ENCODE data around the gene OPA1.

The OPA1 gene

GRCh38 chr3:193648542-193649076 lies 55.6 kb downstream of the OPA1 start:
- TF ChIP-seq ZNF274 (IDR thresholded peaks at IDR 0.05; ENCODE audit: low read depth, low read length): no peak
- no peak for TF ChIP-seq YY1 (IDR thresholded peaks at IDR 0.05; ENCODE audit: insufficient read depth, insufficient read length)
- no peak for TF ChIP-seq SUZ12 (IDR thresholded peaks at IDR 0.05; ENCODE audit: extremely low read depth, insufficient read depth, insufficient read length)
- H3K36me3 ChIP-seq (ENCODE audit: insufficient read depth, insufficient read length, low read length): peaks cover 71% of the 10 kb centered on the region
- no peaks in the 10 kb centered on the region for H3K27me3 ChIP-seq (ENCODE audit: insufficient read depth, insufficient read length)
- no peaks in the 10 kb centered on the region for H3K9me3 ChIP-seq (ENCODE audit: insufficient read depth, low read length)
- no peak for DNase-seq (ENCODE audit: low read depth, low spot score)
- no peaks in the 10 kb centered on the region for H3K4me1 ChIP-seq (ENCODE audit: insufficient read depth, insufficient read length)
- H3K9ac ChIP-seq (ENCODE audit: insufficient read length, low read depth): no peak overlapping the region
- H3K4me3 ChIP-seq (ENCODE audit: insufficient read length, low read depth): no peak overlapping the region

GRCh38 chr3:193650585-193650984 lies 57.6 kb downstream of the OPA1 start:
- no peak overlapping the region for H3K9ac ChIP-seq (ENCODE audit: insufficient read length, low read depth)
- TF ChIP-seq YY1 (IDR thresholded peaks at IDR 0.05; ENCODE audit: insufficient read depth, insufficient read length): no peak
- TF ChIP-seq ZNF274 (IDR thresholded peaks at IDR 0.05; ENCODE audit: low read depth, low read length): no peak
- TF ChIP-seq SUZ12 (IDR thresholded peaks at IDR 0.05; ENCODE audit: extremely low read depth, insufficient read depth, insufficient read length): no peak
- DNase-seq (ENCODE audit: low read depth, low spot score): no peak
- H3K27me3 ChIP-seq (ENCODE audit: insufficient read depth, insufficient read length): no peaks in the 10 kb centered on the region
- H3K4me1 ChIP-seq (ENCODE audit: insufficient read depth, insufficient read length): no peaks in the 10 kb centered on the region
- peaks cover 61% of the 10 kb centered on the region for H3K36me3 ChIP-seq (ENCODE audit: insufficient read depth, insufficient read length, low read length)
- no peak overlapping the region for H3K4me3 ChIP-seq (ENCODE audit: insufficient read length, low read depth)
- no peaks in the 10 kb centered on the region for H3K9me3 ChIP-seq (ENCODE audit: insufficient read depth, low read length)

GRCh38 chr3:193655831-193656433 lies 62.9 kb downstream of the OPA1 start:
- Histone ChIP-seq H3K36me3 (ENCODE audit: insufficient read depth, insufficient read length, low read length) (peaks cover 65% of the 10 kb centered on the region), H3K27me3 (ENCODE audit: insufficient read depth, insufficient read length) (no peaks in the 10 kb centered on the region), H3K4me1 (ENCODE audit: insufficient read depth, insufficient read length) (no peaks in the 10 kb centered on the region), H3K4me3 (ENCODE audit: insufficient read length, low read depth) (no peak overlapping the region), H3K9ac (ENCODE audit: insufficient read length, low read depth) (no peak overlapping the region), H3K9me3 (ENCODE audit: insufficient read depth, low read length) (no peaks in the 10 kb centered on the region)
- TF ChIP-seq SUZ12 (IDR thresholded peaks at IDR 0.05; ENCODE audit: extremely low read depth, insufficient read depth, insufficient read length): no peak
- TF ChIP-seq YY1 (IDR thresholded peaks at IDR 0.05; ENCODE audit: insufficient read depth, insufficient read length): no peak
- no peak for TF ChIP-seq ZNF274 (IDR thresholded peaks at IDR 0.05; ENCODE audit: low read depth, low read length)
- DNase-seq (ENCODE audit: low read depth, low spot score): no peak

GRCh38 chr3:193656445-193656844 lies 63.4 kb downstream of the OPA1 start:
- Histone ChIP-seq H3K36me3 (ENCODE audit: insufficient read depth, insufficient read length, low read length) (peaks cover 67% of the 10 kb centered on the region), H3K9me3 (ENCODE audit: insufficient read depth, low read length) (no peaks in the 10 kb centered on the region), H3K27me3 (ENCODE audit: insufficient read depth, insufficient read length) (no peaks in the 10 kb centered on the region), H3K4me1 (ENCODE audit: insufficient read depth, insufficient read length) (no peaks in the 10 kb centered on the region), H3K9ac (ENCODE audit: insufficient read length, low read depth) (no peak overlapping the region), H3K4me3 (ENCODE audit: insufficient read length, low read depth) (no peak overlapping the region)
- no peak for TF ChIP-seq SUZ12 (IDR thresholded peaks at IDR 0.05; ENCODE audit: extremely low read depth, insufficient read depth, insufficient read length)
- TF ChIP-seq YY1 (IDR thresholded peaks at IDR 0.05; ENCODE audit: insufficient read depth, insufficient read length): no peak
- no peak for TF ChIP-seq ZNF274 (IDR thresholded peaks at IDR 0.05; ENCODE audit: low read depth, low read length)
- no peak for DNase-seq (ENCODE audit: low read depth, low spot score)

GRCh38 chr3:193656878-193657282 lies 63.9 kb downstream of the OPA1 start:
- no peak for DNase-seq (ENCODE audit: low read depth, low spot score)
- Histone ChIP-seq H3K9me3 (ENCODE audit: insufficient read depth, low read length) (no peaks in the 10 kb centered on the region), H3K27me3 (ENCODE audit: insufficient read depth, insufficient read length) (no peaks in the 10 kb centered on the region), H3K9ac (ENCODE audit: insufficient read length, low read depth) (no peak overlapping the region), H3K4me3 (ENCODE audit: insufficient read length, low read depth) (no peak overlapping the region), H3K36me3 (ENCODE audit: insufficient read depth, insufficient read length, low read length) (peaks cover 70% of the 10 kb centered on the region), H3K4me1 (ENCODE audit: insufficient read depth, insufficient read length) (no peaks in the 10 kb centered on the region)
- TF ChIP-seq ZNF274 (IDR thresholded peaks at IDR 0.05; ENCODE audit: low read depth, low read length): no peak
- no peak for TF ChIP-seq SUZ12 (IDR thresholded peaks at IDR 0.05; ENCODE audit: extremely low read depth, insufficient read depth, insufficient read length)
- TF ChIP-seq YY1 (IDR thresholded peaks at IDR 0.05; ENCODE audit: insufficient read depth, insufficient read length): no peak

GRCh38 chr3:193660171-193660570 lies 67.2 kb downstream of the OPA1 start:
- H3K9ac ChIP-seq (ENCODE audit: insufficient read length, low read depth): no peak overlapping the region
- no peak overlapping the region for H3K4me3 ChIP-seq (ENCODE audit: insufficient read length, low read depth)
- no peak for DNase-seq (ENCODE audit: low read depth, low spot score)
- no peaks in the 10 kb centered on the region for H3K4me1 ChIP-seq (ENCODE audit: insufficient read depth, insufficient read length)
- no peaks in the 10 kb centered on the region for H3K9me3 ChIP-seq (ENCODE audit: insufficient read depth, low read length)
- H3K27me3 ChIP-seq (ENCODE audit: insufficient read depth, insufficient read length): no peaks in the 10 kb centered on the region
- peaks cover 71% of the 10 kb centered on the region for H3K36me3 ChIP-seq (ENCODE audit: insufficient read depth, insufficient read length, low read length)
- TF ChIP-seq YY1 (IDR thresholded peaks at IDR 0.05; ENCODE audit: insufficient read depth, insufficient read length) (no peak), SUZ12 (IDR thresholded peaks at IDR 0.05; ENCODE audit: extremely low read depth, insufficient read depth, insufficient read length) (no peak), ZNF274 (IDR thresholded peaks at IDR 0.05; ENCODE audit: low read depth, low read length) (no peak)

- peaks cover 71% of the 10 kb centered on the region for H3K36me3 ChIP-seq (ENCODE audit: insufficient read depth, insufficient read length, low read length)
Observed at GRCh38 chr3:193660698-193661411, 67.8 kb downstream of the OPA1 start.

More at GRCh38 chr3:193660698-193661411, 67.8 kb downstream of the OPA1 start:
- no peak for DNase-seq (ENCODE audit: low read depth, low spot score)
- H3K9me3 ChIP-seq (ENCODE audit: insufficient read depth, low read length): no peaks in the 10 kb centered on the region
- TF ChIP-seq YY1 (IDR thresholded peaks at IDR 0.05; ENCODE audit: insufficient read depth, insufficient read length) (no peak), SUZ12 (IDR thresholded peaks at IDR 0.05; ENCODE audit: extremely low read depth, insufficient read depth, insufficient read length) (no peak), ZNF274 (IDR thresholded peaks at IDR 0.05; ENCODE audit: low read depth, low read length) (no peak)
- H3K9ac ChIP-seq (ENCODE audit: insufficient read length, low read depth): no peak overlapping the region
- no peak overlapping the region for H3K4me3 ChIP-seq (ENCODE audit: insufficient read length, low read depth)
- no peaks in the 10 kb centered on the region for H3K27me3 ChIP-seq (ENCODE audit: insufficient read depth, insufficient read length)
- no peaks in the 10 kb centered on the region for H3K4me1 ChIP-seq (ENCODE audit: insufficient read depth, insufficient read length)
